Lung (tissue), 12 donors: ENCODE results near the gene PLCH1. TPM values are rescaled to one million over a fixed set of nuclear protein-coding genes. Genes with fewer than 3 reads are reported as not detected.

Experiments used
- ATAC-seq: fragments of 200-7000 bp; cut with Tn5 transposase; one replicate; pipeline ENCODE4 v1.9.1; 2020; ENCODE audit warnings: moderate number of reproducible peaks; ENCODE audit not compliant: insufficient read depth, low FRiP score
- DNase-seq, 3 donors: peaks; one replicate each; pipeline ENCODE4 v3.0.0-alpha.2; 2013 to 2017
- H3K27ac ChIP-seq, 2 donors: one replicate each; pipeline ENCODE4 v1.5.1; 2013; ENCODE audit warnings: mild to moderate bottlenecking in 2 of 2, moderate library complexity in 2 of 2, control low read depth in 1 of 2, inconsistent platforms in 1 of 2, low read depth in 1 of 2, low read length in 1 of 2
- H3K27me3 ChIP-seq, 3 donors: one replicate each; pipeline ENCODE4 v1.5.1; 2013; ENCODE audit warnings: low read length in 2 of 3; ENCODE audit not compliant: control insufficient read depth in 3 of 3, insufficient read depth in 3 of 3
- H3K36me3 ChIP-seq, 4 donors: one replicate each; pipeline ENCODE4 v1.5.1; 2013; ENCODE audit warnings: low read length in 4 of 4, mild to moderate bottlenecking in 1 of 4, moderate library complexity in 1 of 4; ENCODE audit not compliant: control insufficient read depth in 4 of 4, insufficient read depth in 4 of 4
- H3K4me1 ChIP-seq, 5 donors: one replicate each; pipeline ENCODE4 v1.5.1; 2013; ENCODE audit warnings: low read length in 5 of 5, mild to moderate bottlenecking in 2 of 5, moderate library complexity in 1 of 5; ENCODE audit not compliant: control insufficient read depth in 5 of 5, insufficient read depth in 5 of 5
- H3K4me3 ChIP-seq: one replicate; pipeline ENCODE4 v1.5.1; 2013; ENCODE audit warnings: mild to moderate bottlenecking, control low read depth, moderate library complexity
- H3K9ac ChIP-seq, 2 donors: one replicate each; pipeline ENCODE4 v1.5.1; 2013; ENCODE audit warnings: low read length in 2 of 2, control low read depth in 1 of 2; ENCODE audit not compliant: insufficient read depth in 1 of 2
- H3K9me3 ChIP-seq, 4 donors: one replicate each; pipeline ENCODE4 v1.5.1; 2013; ENCODE audit warnings: low read length in 3 of 4, mild to moderate bottlenecking in 1 of 4, moderate library complexity in 1 of 4; ENCODE audit not compliant: control insufficient read depth in 4 of 4, insufficient read depth in 3 of 4
- CTCF ChIP-seq: IDR thresholded peaks from 2 replicates; pipeline ENCODE4 v1.5.1; 2012; ENCODE audit warnings: mild to moderate bottlenecking; ENCODE audit errors: control extremely low read depth, extremely low read depth
- WGBS, 2 donors: extraction: QIAGEN DNeasy Blood & Tissue Kit; methylation state at CpG; one replicate each; pipeline ENCODE4 v1.1.7; 2013; 5-methylcytosine and 5-hydroxymethylcytosine counted together
- polyA plus RNA-seq, 2 donors: library from polyadenylated mRNA; stranded (reverse); fragments of 200-250 nt; gene quantifications; one replicate each; pipeline ENCODE4 v1.2.1, GENCODE V29; 2013
- total RNA-seq, 2 donors: library from RNA; depleted of rRNA in 1 of 2; stranded (reverse); fragments of >200 nt in 1 of 2; gene quantifications; one replicate each; pipeline ENCODE4 v1.2.1, GENCODE V29; 2014 to 2021
- donor health status: control.
- donor health status: control.
- donor health status: Bipolar disorder and iron deficiency.
- donor health status: healthy.
- donor health status: DM: yes; HTN: yes; CAD: no.

PLCH1 gene
- total and polyA plus RNA-seq, 4 donors, result 2.5 to 22.8 (median 9.1) TPM

- ATAC-seq, result no peak
Measured at GRCh38 chr3:155390351-155390750, 354.5 kb downstream of the PLCH1 start.

GRCh38 chr3:155388417-155388816, 356.5 kb downstream of the PLCH1 start:
- WGBS, 2 donors, result 86 to 88% methylated on average over 2 of the region's 2 CpGs
- TF ChIP-seq CTCF, result no peak
- H3K27me3 ChIP-seq, result no peaks in the 10 kb centered on the region

More at GRCh38 chr3:155390351-155390750, 354.5 kb downstream of the PLCH1 start:
- Histone ChIP-seq H3K36me3 (no peaks in the 10 kb centered on the region), H3K4me3 (no peak overlapping the region), H3K9ac (no peak overlapping the region), H3K27me3 (no peaks in the 10 kb centered on the region), H3K4me1 (peaks cover 0 to 26% (median 4%) of the 10 kb centered on the region in 5 donors), H3K27ac (no peak overlapping the region), H3K9me3 (no peaks in the 10 kb centered on the region)
- no peak for TF ChIP-seq CTCF
- no peak for DNase-seq

GRCh38 chr3:155387571-155387970, 357.3 kb downstream of the PLCH1 start:
- no peak for TF ChIP-seq CTCF
- H3K4me3 ChIP-seq, result no peak overlapping the region
- peaks cover 0 to 26% (median 4%) of the 10 kb centered on the region in 5 donors for H3K4me1 ChIP-seq
- DNase-seq, result peak in 1 of 3 donors; percentile 13
- no peaks in the 10 kb centered on the region for H3K36me3 ChIP-seq
- ATAC-seq, result no peak
- H3K27me3 ChIP-seq, result no peaks in the 10 kb centered on the region
- no peaks in the 10 kb centered on the region for H3K9me3 ChIP-seq
- H3K9ac ChIP-seq, result no peak overlapping the region
- H3K27ac ChIP-seq, result no peak overlapping the region
- WGBS, 2 donors, result 60 to 74% methylated on average over 3 of the region's 3 CpGs

More at GRCh38 chr3:155388417-155388816, 356.5 kb downstream of the PLCH1 start:
- Histone ChIP-seq H3K9me3 (no peaks in the 10 kb centered on the region), H3K9ac (no peak overlapping the region), H3K4me3 (no peak overlapping the region), H3K27ac (no peak overlapping the region), H3K4me1 (peaks cover 0 to 26% (median 4%) of the 10 kb centered on the region in 5 donors), H3K36me3 (no peaks in the 10 kb centered on the region)
- DNase-seq (no peak), ATAC-seq (no peak)

- no peak for ATAC-seq
- Histone ChIP-seq H3K27me3 (no peaks in the 10 kb centered on the region), H3K9me3 (no peaks in the 10 kb centered on the region), H3K4me1 (peaks cover 0 to 26% (median 2%) of the 10 kb centered on the region in 5 donors), H3K27ac (no peak overlapping the region), H3K36me3 (no peaks in the 10 kb centered on the region), H3K9ac (no peak overlapping the region), H3K4me3 (no peak overlapping the region)
- DNase-seq, result peak; percentile 89 to 96 (median 96)
- 44 to 55% methylated on average over 8 of the region's 8 CpGs for WGBS, 2 donors
- no peak for TF ChIP-seq CTCF
Measured at GRCh38 chr3:155386919-155387318, 358.0 kb downstream of the PLCH1 start.
